ENCODE results near the gene ZCCHC14. TPM values are rescaled to one million over a fixed set of nuclear protein-coding genes. Genes with fewer than 3 reads are reported as not detected.
"Not testable (repeated sequence)": the region's sequence is repeated elsewhere in the genome, so short reads cannot be mapped to it uniquely, and the experiment has no call there.

Gene ZCCHC14
- total RNA-seq, 1 experiment from 2014 or later, result 4.4 TPM

- not testable (repeated sequence) for DNase-seq (ENCODE audit: low read depth)
Observed at GRCh38 chr16:87497767-87498290, 5.0 kb upstream of the ZCCHC14 start.

GRCh38 chr16:87497023-87497766, 4.4 kb upstream of the ZCCHC14 start:
- not testable (repeated sequence) for DNase-seq (ENCODE audit: low read depth)

GRCh38 chr16:87496447-87496801, 3.6 kb upstream of the ZCCHC14 start:
- DNase-seq (ENCODE audit: low read depth), result no peak

- no peak for DNase-seq (ENCODE audit: low read depth)
Observed at GRCh38 chr16:87495578-87496446, 3.0 kb upstream of the ZCCHC14 start.

- DNase-seq (ENCODE audit: low read depth), result no peak
Observed at GRCh38 chr16:87493608-87494280, 920 bp upstream of the ZCCHC14 start.

GRCh38 chr16:87492291-87492630, 563 bp downstream of the ZCCHC14 start:
- no peak for DNase-seq (ENCODE audit: low read depth)

- no peak for DNase-seq (ENCODE audit: low read depth)
Observed at GRCh38 chr16:87491522-87492290, 1.1 kb downstream of the ZCCHC14 start.

- not testable (repeated sequence) for DNase-seq (ENCODE audit: low read depth)
Observed at GRCh38 chr16:87490799-87491521, 1.9 kb downstream of the ZCCHC14 start.

GRCh38 chr16:87490096-87490798, 2.6 kb downstream of the ZCCHC14 start:
- no peak for DNase-seq (ENCODE audit: low read depth)

- DNase-seq (ENCODE audit: low read depth), result no peak
Observed at GRCh38 chr16:87489434-87490045, 3.3 kb downstream of the ZCCHC14 start.

- not testable (repeated sequence) for DNase-seq (ENCODE audit: low read depth)
Observed at GRCh38 chr16:87488960-87489359, 3.9 kb downstream of the ZCCHC14 start.

GRCh38 chr16:87487361-87487924, 5.4 kb downstream of the ZCCHC14 start:
- no peak for DNase-seq (ENCODE audit: low read depth)

- peak; percentile 29 for DNase-seq (ENCODE audit: low read depth)
Observed at GRCh38 chr16:87486713-87487247, 6.0 kb downstream of the ZCCHC14 start.

- no peak for DNase-seq (ENCODE audit: low read depth)
Observed at GRCh38 chr16:87486282-87486681, 6.5 kb downstream of the ZCCHC14 start.

- not testable (repeated sequence) for DNase-seq (ENCODE audit: low read depth)
Observed at GRCh38 chr16:87485792-87486191, 7.0 kb downstream of the ZCCHC14 start.

- DNase-seq (ENCODE audit: low read depth), result no peak
Observed at GRCh38 chr16:87484487-87485331, 8.1 kb downstream of the ZCCHC14 start.

GRCh38 chr16:87483481-87483880, 9.3 kb downstream of the ZCCHC14 start:
- DNase-seq (ENCODE audit: low read depth), result no peak

GRCh38 chr16:87482670-87483069, 10.2 kb downstream of the ZCCHC14 start:
- DNase-seq (ENCODE audit: low read depth), result not testable (repeated sequence)

All from LHCN-M2 (cell line).